COLO668 (cell line): ENCODE data around the gene HSF4.

Experiments
- DNase-seq: peaks from one replicate; lab custom pipeline; 2025; ENCODE audit not compliant: unreplicated experiment; lab: John Stamatoyannopoulos, UW

The HSF4 gene

GRCh38 chr16:67216612-67217490, 52.3 kb downstream of the HSF4 start:
- no peak for DNase-seq
